Omental fat pad (tissue), 4 donors: ENCODE data around the gene HTATIP2. TPM values are rescaled to one million over a fixed set of nuclear protein-coding genes. Genes with fewer than 3 reads are reported as not detected.
"Not testable (repeated sequence)": the region's sequence is repeated elsewhere in the genome, so short reads cannot be mapped to it uniquely, and the experiment has no call there.

Experiments
- ATAC-seq: fragments of 150-250 bp; one replicate; pipeline ENCODE4 v1.9.1; 2016; ENCODE audit warnings: mild to moderate bottlenecking, moderate library complexity; ENCODE audit not compliant: low FRiP score
- DNase-seq: peaks from one replicate; pipeline ENCODE4 v3.0.0-alpha.2; 2019; ENCODE audit warnings: low spot score
- total RNA-seq, 4 donors: library from RNA; depleted of rRNA; stranded (reverse); fragments of >200 nt; gene quantifications; one replicate each; pipeline ENCODE4 v1.1.0, GENCODE V29; 2016
- TF ChIP-seq, protein P1 (sequence below), 3 donors: fragments of 450-650 bp; IDR thresholded peaks; one replicate each; pipeline ENCODE4 v1.5.1; 2016 to 2017; ENCODE audit warnings: antibody characterized with exemption in 3 of 3, mild to moderate bottlenecking in 3 of 3, moderate library complexity in 2 of 3

The HTATIP2 gene
- total RNA-seq, 4 donors from 2014 or later = 21.7 to 69.7 (median 40.1) TPM

- TF ChIP-seq, protein P1, sequence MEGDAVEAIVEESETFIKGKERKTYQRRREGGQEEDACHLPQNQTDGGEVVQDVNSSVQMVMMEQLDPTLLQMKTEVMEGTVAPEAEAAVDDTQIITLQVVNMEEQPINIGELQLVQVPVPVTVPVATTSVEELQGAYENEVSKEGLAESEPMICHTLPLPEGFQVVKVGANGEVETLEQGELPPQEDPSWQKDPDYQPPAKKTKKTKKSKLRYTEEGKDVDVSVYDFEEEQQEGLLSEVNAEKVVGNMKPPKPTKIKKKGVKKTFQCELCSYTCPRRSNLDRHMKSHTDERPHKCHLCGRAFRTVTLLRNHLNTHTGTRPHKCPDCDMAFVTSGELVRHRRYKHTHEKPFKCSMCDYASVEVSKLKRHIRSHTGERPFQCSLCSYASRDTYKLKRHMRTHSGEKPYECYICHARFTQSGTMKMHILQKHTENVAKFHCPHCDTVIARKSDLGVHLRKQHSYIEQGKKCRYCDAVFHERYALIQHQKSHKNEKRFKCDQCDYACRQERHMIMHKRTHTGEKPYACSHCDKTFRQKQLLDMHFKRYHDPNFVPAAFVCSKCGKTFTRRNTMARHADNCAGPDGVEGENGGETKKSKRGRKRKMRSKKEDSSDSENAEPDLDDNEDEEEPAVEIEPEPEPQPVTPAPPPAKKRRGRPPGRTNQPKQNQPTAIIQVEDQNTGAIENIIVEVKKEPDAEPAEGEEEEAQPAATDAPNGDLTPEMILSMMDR (IDR thresholded peaks at IDR 0.05) = no peak
- ATAC-seq (no peak), DNase-seq (no peak)
These were observed 6.3 kb downstream of the HTATIP2 start for GRCh38 chr11:20369826-20370225.

- TF ChIP-seq, protein P1 (IDR thresholded peaks at IDR 0.05) = no peak
- ATAC-seq (no peak), DNase-seq (no peak)
These were observed 8.6 kb downstream of the HTATIP2 start for GRCh38 chr11:20372081-20372626.

DNA sequence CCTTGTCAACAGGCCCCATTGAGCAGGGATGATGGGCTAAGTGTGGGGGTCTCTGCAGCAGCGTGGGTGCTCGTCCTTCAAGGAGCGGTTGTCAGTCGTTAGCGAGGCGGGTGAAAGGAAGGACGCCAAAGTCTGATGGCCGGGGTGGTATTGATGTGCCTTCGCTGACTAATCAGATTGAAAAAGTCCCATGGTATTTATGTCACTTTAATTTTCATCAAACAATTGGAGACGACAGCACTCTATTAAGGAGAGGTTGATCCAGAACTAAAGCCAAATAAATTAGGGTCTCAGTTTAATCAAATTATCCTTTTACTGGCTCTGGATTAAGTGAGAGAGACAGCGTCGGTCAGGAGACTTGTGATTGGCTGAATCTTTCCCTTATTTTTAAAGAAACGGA is 9.6 kb downstream of the HTATIP2 start:
- no peak for DNase-seq
- ATAC-seq = no peak
- TF ChIP-seq, protein P1 (IDR thresholded peaks at IDR 0.05) = no peak

- ATAC-seq = no peak
- no peak for DNase-seq
- TF ChIP-seq, protein P1 (IDR thresholded peaks at IDR 0.05) = no peak
These were observed 10.2 kb downstream of the HTATIP2 start for GRCh38 chr11:20373568-20374209.

GRCh38 chr11:20374741-20375300 is 11.3 kb downstream of the HTATIP2 start:
- ATAC-seq (no peak), DNase-seq (no peak)
- TF ChIP-seq, protein P1 (IDR thresholded peaks at IDR 0.05) = no peak

GRCh38 chr11:20376162-20376730 is 12.7 kb downstream of the HTATIP2 start:
- TF ChIP-seq, protein P1 (IDR thresholded peaks at IDR 0.05) = no peak
- DNase-seq (no peak), ATAC-seq (no peak)

DNA sequence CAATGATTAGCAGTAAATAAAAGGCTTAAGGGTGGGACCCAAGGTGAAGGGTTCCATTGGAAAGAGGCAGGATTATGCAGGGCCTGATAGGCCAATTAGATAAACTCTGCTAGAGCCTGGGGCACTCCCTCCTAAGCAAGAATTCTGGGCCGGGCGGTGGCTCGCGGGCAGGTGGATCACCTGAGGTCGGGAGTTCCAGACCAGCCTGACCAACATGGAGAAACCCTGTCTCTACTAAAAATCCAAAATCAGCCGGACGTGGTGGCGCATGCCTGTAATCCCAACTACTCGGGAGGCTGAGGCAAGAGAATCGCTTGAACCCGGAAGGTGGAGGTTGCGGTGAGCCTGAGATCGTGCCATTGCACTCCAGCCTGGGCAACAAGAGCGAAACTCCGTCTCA is 22.5 kb downstream of the HTATIP2 start:
- DNase-seq, ATAC-seq: not testable (repeated sequence)
